DOHH2 (cell line): ENCODE data around the gene MYCBP.

Experiments
- CTCF ChIP-seq: fragments of 200-600 bp; sonication (generic); IDR thresholded peaks from one replicate; pipeline ENCODE4 v1.5.1; 2014; ENCODE audit warnings: antibody characterized with exemption, mild to moderate bottlenecking, low read depth, low read length; ENCODE audit not compliant: poor library complexity, severe bottlenecking
- EZH2phosphoT487 ChIP-seq: fragments of 200-600 bp; sonication (generic); IDR thresholded peaks from 2 replicates; pipeline ENCODE4 v1.6.1; 2017; ENCODE audit warnings: borderline replicate concordance, mild to moderate bottlenecking, antibody characterized with exemption, low read length, moderate library complexity, mixed read lengths

DNA sequence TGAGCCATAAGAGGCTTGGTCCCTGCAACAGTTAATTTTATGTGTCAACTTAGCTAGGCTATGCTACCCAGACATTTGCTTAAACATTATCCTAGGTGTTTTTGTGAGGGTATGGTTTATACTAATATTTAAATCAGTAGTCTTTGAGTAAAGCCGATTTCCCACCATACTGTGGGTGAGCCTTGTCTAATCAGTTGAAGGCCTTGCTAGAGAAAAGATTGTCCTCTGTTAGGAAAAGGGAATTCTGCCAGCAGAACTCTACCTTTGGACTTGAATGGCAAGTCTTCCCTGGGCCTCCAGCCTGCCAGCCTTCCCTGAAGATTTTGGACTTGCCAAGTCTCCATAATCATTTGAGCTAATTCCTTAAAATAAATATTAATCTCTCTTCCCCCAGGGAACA lies 44.6 kb upstream of the MYCBP start:
- TF ChIP-seq CTCF (no peak), EZH2phosphoT487 (no peak)
